Measurements from ENCODE around the gene SPAG6. TPM values are rescaled to one million over a fixed set of nuclear protein-coding genes. Genes with fewer than 3 reads are reported as not detected.
"Not testable (repeated sequence)": the region's sequence is repeated elsewhere in the genome, so short reads cannot be mapped to it uniquely, and the experiment has no call there.

SPAG6 gene
- total and polyA plus RNA-seq, 2 donors (not counting 1 experiment from before 2014, with no cell fraction given): not detected

DNA sequence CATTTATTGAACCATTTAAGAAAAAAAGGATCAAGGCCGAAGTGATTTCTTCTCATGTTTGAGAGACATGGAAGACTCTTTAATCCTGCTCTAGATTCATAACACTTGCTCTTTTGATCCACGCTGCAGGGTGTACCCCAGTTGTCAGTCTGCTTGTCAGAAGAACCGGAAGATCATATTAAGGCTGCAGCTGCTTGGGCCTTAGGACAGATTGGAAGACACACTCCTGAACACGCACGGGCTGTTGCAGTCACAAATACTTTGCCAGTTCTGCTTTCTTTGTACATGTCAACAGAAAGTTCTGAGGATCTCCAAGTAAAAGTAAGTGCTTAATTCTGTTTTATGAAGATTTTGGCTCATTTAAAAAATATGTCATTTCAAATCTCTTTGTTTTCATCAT, 46.3 kb downstream of the SPAG6 start:
- TF ChIP-seq EZH2 (IDR thresholded peaks at IDR 0.05; ENCODE audit: low read length, missing control alignments): no peak
- TF ChIP-seq, protein P1, sequence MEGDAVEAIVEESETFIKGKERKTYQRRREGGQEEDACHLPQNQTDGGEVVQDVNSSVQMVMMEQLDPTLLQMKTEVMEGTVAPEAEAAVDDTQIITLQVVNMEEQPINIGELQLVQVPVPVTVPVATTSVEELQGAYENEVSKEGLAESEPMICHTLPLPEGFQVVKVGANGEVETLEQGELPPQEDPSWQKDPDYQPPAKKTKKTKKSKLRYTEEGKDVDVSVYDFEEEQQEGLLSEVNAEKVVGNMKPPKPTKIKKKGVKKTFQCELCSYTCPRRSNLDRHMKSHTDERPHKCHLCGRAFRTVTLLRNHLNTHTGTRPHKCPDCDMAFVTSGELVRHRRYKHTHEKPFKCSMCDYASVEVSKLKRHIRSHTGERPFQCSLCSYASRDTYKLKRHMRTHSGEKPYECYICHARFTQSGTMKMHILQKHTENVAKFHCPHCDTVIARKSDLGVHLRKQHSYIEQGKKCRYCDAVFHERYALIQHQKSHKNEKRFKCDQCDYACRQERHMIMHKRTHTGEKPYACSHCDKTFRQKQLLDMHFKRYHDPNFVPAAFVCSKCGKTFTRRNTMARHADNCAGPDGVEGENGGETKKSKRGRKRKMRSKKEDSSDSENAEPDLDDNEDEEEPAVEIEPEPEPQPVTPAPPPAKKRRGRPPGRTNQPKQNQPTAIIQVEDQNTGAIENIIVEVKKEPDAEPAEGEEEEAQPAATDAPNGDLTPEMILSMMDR (conservative IDR thresholded peaks at IDR 0.05 in 1 of 2, IDR thresholded peaks at IDR 0.05 in 1 of 2; ENCODE audit: low read depth in 1 of 2, low read length in 2 of 2): no peak
- no peak overlapping the region for H2AFZ ChIP-seq (ENCODE audit: low read length)
- H3K9ac ChIP-seq (ENCODE audit: insufficient read depth, low read length): no peak overlapping the region
- H4K20me1 ChIP-seq (ENCODE audit: control insufficient read depth, extremely low read depth, insufficient read depth, low read length): no peaks in the 10 kb centered on the region
- no peaks in the 10 kb centered on the region for H3K36me3 ChIP-seq (ENCODE audit: control insufficient read depth, insufficient read depth, low read length)
- H3K4me3 ChIP-seq (replicated peaks in 1 of 4; ENCODE audit: control extremely low read depth in 1 of 4, insufficient read depth in 1 of 4, low read depth in 3 of 4, low read length in 4 of 4): no peak overlapping the region
- H3K27ac ChIP-seq (ENCODE audit: insufficient read depth, low read length): no peak overlapping the region
- no peaks in the 10 kb centered on the region for H3K4me1 ChIP-seq (ENCODE audit: control insufficient read depth, extremely low read depth, insufficient read depth, low read length)
- peaks cover 3% of the 10 kb centered on the region for H3K27me3 ChIP-seq (ENCODE audit: control insufficient read depth, insufficient read depth, low read length)
- no peak overlapping the region for H3K4me2 ChIP-seq (ENCODE audit: extremely low read depth, insufficient read depth, low read length)
- no peaks in the 10 kb centered on the region for H3K79me2 ChIP-seq (ENCODE audit: control insufficient read depth, insufficient read depth, low read length)
- DNase-seq (ENCODE audit: low read depth in 2 of 2): no peak
- no peaks in the 10 kb centered on the region for H3K9me3 ChIP-seq (ENCODE audit: control insufficient read depth, insufficient read depth, low read depth, low read length)

DNA sequence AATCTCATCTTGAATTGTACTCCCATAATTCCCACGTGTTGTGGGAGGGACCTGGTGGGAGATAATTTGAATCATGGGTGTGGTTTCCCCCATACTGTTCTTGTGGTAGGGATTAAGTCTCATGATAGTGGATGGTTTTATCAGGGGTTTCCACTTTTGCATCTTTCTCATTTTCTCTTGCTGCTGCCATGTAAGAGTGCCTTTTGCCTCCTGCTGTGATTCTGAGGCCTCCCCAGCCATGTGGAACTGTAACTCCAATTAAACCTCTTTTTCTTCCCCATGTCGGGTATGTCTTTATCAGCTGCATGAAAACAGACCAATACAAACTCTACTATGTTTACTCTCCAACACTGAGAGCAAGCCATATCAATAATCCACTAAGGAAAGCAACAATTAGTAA, 50.9 kb downstream of the SPAG6 start:
- not testable (repeated sequence) for H3K4me2 ChIP-seq (ENCODE audit: extremely low read depth, insufficient read depth, low read length); H3K4me3 ChIP-seq (replicated peaks in 1 of 4; ENCODE audit: control extremely low read depth in 1 of 4, insufficient read depth in 1 of 4, low read depth in 3 of 4, low read length in 4 of 4); H3K4me1 ChIP-seq (ENCODE audit: control insufficient read depth, extremely low read depth, insufficient read depth, low read length); H3K27me3 ChIP-seq (ENCODE audit: control insufficient read depth, insufficient read depth, low read length); DNase-seq (ENCODE audit: low read depth in 2 of 2); H3K9ac ChIP-seq (ENCODE audit: insufficient read depth, low read length); H3K27ac ChIP-seq (ENCODE audit: insufficient read depth, low read length); H2AFZ ChIP-seq (ENCODE audit: low read length); H3K36me3 ChIP-seq (ENCODE audit: control insufficient read depth, insufficient read depth, low read length); H3K9me3 ChIP-seq (ENCODE audit: control insufficient read depth, insufficient read depth, low read depth, low read length); H4K20me1 ChIP-seq (ENCODE audit: control insufficient read depth, extremely low read depth, insufficient read depth, low read length); H3K79me2 ChIP-seq (ENCODE audit: control insufficient read depth, insufficient read depth, low read length)

DNA sequence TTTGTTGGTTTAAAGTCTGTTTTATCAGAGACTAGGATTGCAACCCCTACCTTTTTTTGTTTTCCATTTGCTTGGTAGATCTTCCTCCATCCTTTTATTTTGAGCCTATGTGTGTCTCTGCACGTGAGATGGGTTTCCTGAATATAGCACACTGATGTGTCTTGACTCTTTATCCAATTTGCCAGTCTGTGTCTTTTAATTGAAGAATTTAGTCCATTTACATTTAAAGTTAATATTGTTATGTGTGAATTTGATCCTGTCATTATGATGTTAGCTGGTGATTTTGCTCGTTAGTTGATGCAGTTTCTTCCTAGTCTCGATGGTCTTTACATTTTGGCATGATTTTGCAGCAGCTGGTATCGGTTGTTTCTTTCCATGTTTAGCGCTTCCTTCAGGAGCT, 61.6 kb downstream of the SPAG6 start:
- H3K4me1 ChIP-seq (ENCODE audit: control insufficient read depth, extremely low read depth, insufficient read depth, low read length); DNase-seq (ENCODE audit: low read depth in 2 of 2); H3K9ac ChIP-seq (ENCODE audit: insufficient read depth, low read length); H3K27me3 ChIP-seq (ENCODE audit: control insufficient read depth, insufficient read depth, low read length); H3K9me3 ChIP-seq (ENCODE audit: control insufficient read depth, insufficient read depth, low read depth, low read length); H4K20me1 ChIP-seq (ENCODE audit: control insufficient read depth, extremely low read depth, insufficient read depth, low read length); H2AFZ ChIP-seq (ENCODE audit: low read length); H3K4me3 ChIP-seq (replicated peaks in 1 of 4; ENCODE audit: control extremely low read depth in 1 of 4, insufficient read depth in 1 of 4, low read depth in 3 of 4, low read length in 4 of 4); H3K27ac ChIP-seq (ENCODE audit: insufficient read depth, low read length); H3K4me2 ChIP-seq (ENCODE audit: extremely low read depth, insufficient read depth, low read length); H3K79me2 ChIP-seq (ENCODE audit: control insufficient read depth, insufficient read depth, low read length); H3K36me3 ChIP-seq (ENCODE audit: control insufficient read depth, insufficient read depth, low read length): not testable (repeated sequence)

DNA sequence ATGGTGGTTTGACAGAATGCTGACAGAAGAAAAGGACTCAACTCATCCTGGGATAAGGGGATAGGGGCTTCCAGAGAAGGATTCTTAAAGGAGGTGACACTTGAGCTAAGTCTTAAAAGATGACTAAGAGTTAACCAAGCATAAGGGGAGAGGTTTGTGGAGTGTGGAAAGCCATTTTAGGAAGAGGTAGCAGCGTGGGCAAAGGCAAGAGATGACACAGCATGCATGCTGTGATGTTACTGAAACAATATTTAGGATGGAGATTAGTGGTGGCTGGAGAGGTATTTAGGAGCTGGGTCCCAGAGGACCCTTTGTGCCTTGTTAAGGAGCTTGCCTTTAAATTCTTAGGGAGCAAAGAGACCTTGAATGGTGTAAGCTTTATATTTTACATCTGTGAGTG, 65.1 kb downstream of the SPAG6 start:
- Histone ChIP-seq H3K36me3 (ENCODE audit: control insufficient read depth, insufficient read depth, low read length) (no peaks in the 10 kb centered on the region), H3K4me1 (ENCODE audit: control insufficient read depth, extremely low read depth, insufficient read depth, low read length) (no peaks in the 10 kb centered on the region), H4K20me1 (ENCODE audit: control insufficient read depth, extremely low read depth, insufficient read depth, low read length) (no peaks in the 10 kb centered on the region), H2AFZ (ENCODE audit: low read length) (no peak overlapping the region), H3K4me3 (replicated peaks in 1 of 4; ENCODE audit: control extremely low read depth in 1 of 4, insufficient read depth in 1 of 4, low read depth in 3 of 4, low read length in 4 of 4) (no peak overlapping the region), H3K27me3 (ENCODE audit: control insufficient read depth, insufficient read depth, low read length) (no peaks in the 10 kb centered on the region), H3K9ac (ENCODE audit: insufficient read depth, low read length) (no peak overlapping the region), H3K27ac (ENCODE audit: insufficient read depth, low read length) (no peak overlapping the region), H3K9me3 (ENCODE audit: control insufficient read depth, insufficient read depth, low read depth, low read length) (no peaks in the 10 kb centered on the region), H3K79me2 (ENCODE audit: control insufficient read depth, insufficient read depth, low read length) (no peaks in the 10 kb centered on the region), H3K4me2 (ENCODE audit: extremely low read depth, insufficient read depth, low read length) (no peak overlapping the region)
- no peak for TF ChIP-seq EZH2 (IDR thresholded peaks at IDR 0.05; ENCODE audit: low read length, missing control alignments)
- TF ChIP-seq, protein P1 (conservative IDR thresholded peaks at IDR 0.05 in 1 of 2, IDR thresholded peaks at IDR 0.05 in 1 of 2; ENCODE audit: low read depth in 1 of 2, low read length in 2 of 2): no peak
- DNase-seq (ENCODE audit: low read depth in 2 of 2): no peak
